OCI-LY3 (cell line): ENCODE data around the gene LDLRAD1.

Experiments
- H2AFZ ChIP-seq: fragments of 200-600, 300-600 bp; shearing (Covaris generic); 2 replicates; pipeline ENCODE4 v1.6.0; 2014; ENCODE audit warnings: antibody characterized with exemption, low read depth, low read length
- H3K27ac ChIP-seq: fragments of 200-600, 300-600 bp; sonication (generic); 2 replicates; pipeline ENCODE4 v1.5.1; 2014; ENCODE audit warnings: mild to moderate bottlenecking, low read length, moderate library complexity, mixed read lengths
- H3K27me3 ChIP-seq: fragments of 200-600, 300-600 bp; sonication (generic); 2 replicates; pipeline ENCODE4 v1.6.1; 2014; ENCODE audit warnings: low read depth, low read length, mixed read lengths
- H3K36me3 ChIP-seq: fragments of 200-600, 300-600 bp; sonication (generic); replicated peaks from 2 replicates; pipeline ENCODE3; 2014; ENCODE audit warnings: low read depth, low read length, mixed read lengths
- H3K4me1 ChIP-seq: fragments of 300-600, 200-600 bp; sonication (generic); 2 replicates; pipeline ENCODE4 v1.6.1; 2014; ENCODE audit warnings: low read length, mixed read lengths
- H3K4me2 ChIP-seq: fragments of 200-600, 300-600 bp; sonication (generic); 2 replicates; pipeline ENCODE4 v1.6.1; 2014; ENCODE audit warnings: low read length, mixed read lengths
- H3K4me3 ChIP-seq: fragments of 300-600, 200-600 bp; sonication (generic); 2 replicates; pipeline ENCODE4 v1.5.1; 2014; ENCODE audit warnings: antibody characterized with exemption, mild to moderate bottlenecking, low read length, moderate library complexity
- H3K79me2 ChIP-seq: fragments of 300-600, 200-600 bp; shearing (Covaris generic); 2 replicates; pipeline ENCODE4 v1.6.1; 2014; ENCODE audit warnings: mild to moderate bottlenecking, low read length, mixed read lengths
- H3K9ac ChIP-seq: fragments of 300-600, 200-600 bp; shearing (Covaris generic); 2 replicates; pipeline ENCODE4 v1.6.0; 2014; ENCODE audit warnings: mild to moderate bottlenecking, low read length, moderate library complexity
- H3K9me3 ChIP-seq: fragments of 200-600, 300-600 bp; shearing (Covaris generic); 2 replicates; pipeline ENCODE4 v1.6.1; 2014; ENCODE audit warnings: low read length, mixed read lengths; ENCODE audit not compliant: insufficient read depth
- H4K20me1 ChIP-seq: fragments of 200-600, 300-600 bp; sonication (generic); 2 replicates; pipeline ENCODE4 v1.6.1; 2016; ENCODE audit warnings: low read length, mixed read lengths; ENCODE audit not compliant: insufficient read depth
- EZH2phosphoT487 ChIP-seq: fragments of 200-600 bp; shearing (Covaris generic); IDR thresholded peaks from 2 replicates; pipeline ENCODE4 v1.6.1; 2018; ENCODE audit warnings: antibody characterized with exemption, mixed run types, low read depth
- TF ChIP-seq, protein P1 (sequence below): fragments of 200-600, 300-600 bp; sonication (generic); IDR thresholded peaks from 2 replicates; pipeline ENCODE4 v1.5.1; 2014; ENCODE audit warnings: antibody characterized with exemption, low read length, low read depth

The LDLRAD1 gene

DNA sequence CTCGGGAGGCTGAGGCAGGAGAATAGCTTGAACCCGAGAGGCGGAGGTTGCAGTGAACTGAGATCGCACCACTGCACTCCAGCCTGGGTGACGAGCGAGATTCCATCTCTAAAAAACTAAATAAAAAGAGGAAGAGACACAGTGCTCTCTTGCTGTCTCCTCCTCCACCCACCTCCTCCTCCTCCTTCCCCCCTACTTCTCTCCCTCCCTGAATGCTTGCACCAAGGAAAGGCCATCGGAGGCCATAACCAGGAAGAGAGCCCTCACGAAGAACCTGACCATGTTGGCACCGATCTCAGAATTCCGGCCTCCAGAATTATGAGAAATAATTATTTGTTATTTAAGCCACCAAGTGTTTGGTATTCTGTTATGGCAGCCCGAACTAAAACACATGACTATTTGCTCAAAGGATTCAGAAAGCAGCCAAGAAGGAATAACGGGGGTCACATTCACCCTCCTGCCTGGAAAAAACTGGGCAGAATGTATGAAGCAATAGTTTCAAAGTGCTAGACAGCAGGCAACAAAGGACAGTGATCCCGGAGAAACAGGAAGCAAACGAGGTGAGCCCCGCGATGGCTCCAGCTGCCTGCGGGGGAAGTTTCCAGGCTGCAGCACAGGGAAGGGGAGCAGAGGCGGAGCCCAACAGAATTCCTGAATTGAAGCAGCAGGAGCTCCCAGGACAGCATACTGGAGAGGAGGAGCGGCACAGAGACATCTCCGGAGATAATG is 35.8 kb downstream of the LDLRAD1 start:
- H3K4me2 ChIP-seq, result no peak overlapping the region
- H3K4me3 ChIP-seq, result no peak overlapping the region
- no peak for TF ChIP-seq EZH2phosphoT487
- TF ChIP-seq, protein P1, sequence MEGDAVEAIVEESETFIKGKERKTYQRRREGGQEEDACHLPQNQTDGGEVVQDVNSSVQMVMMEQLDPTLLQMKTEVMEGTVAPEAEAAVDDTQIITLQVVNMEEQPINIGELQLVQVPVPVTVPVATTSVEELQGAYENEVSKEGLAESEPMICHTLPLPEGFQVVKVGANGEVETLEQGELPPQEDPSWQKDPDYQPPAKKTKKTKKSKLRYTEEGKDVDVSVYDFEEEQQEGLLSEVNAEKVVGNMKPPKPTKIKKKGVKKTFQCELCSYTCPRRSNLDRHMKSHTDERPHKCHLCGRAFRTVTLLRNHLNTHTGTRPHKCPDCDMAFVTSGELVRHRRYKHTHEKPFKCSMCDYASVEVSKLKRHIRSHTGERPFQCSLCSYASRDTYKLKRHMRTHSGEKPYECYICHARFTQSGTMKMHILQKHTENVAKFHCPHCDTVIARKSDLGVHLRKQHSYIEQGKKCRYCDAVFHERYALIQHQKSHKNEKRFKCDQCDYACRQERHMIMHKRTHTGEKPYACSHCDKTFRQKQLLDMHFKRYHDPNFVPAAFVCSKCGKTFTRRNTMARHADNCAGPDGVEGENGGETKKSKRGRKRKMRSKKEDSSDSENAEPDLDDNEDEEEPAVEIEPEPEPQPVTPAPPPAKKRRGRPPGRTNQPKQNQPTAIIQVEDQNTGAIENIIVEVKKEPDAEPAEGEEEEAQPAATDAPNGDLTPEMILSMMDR, result no peak
- H3K79me2 ChIP-seq, result no peaks in the 10 kb centered on the region
- no peaks in the 10 kb centered on the region for H3K36me3 ChIP-seq
- peaks cover 5% of the 10 kb centered on the region; the same call in 1 of the 2 replicates for H3K4me1 ChIP-seq
- H3K27ac ChIP-seq, result no peak overlapping the region
- H3K9me3 ChIP-seq, result no peaks in the 10 kb centered on the region
- H2AFZ ChIP-seq, result no peak overlapping the region
- H3K9ac ChIP-seq, result no peak overlapping the region
- no peaks in the 10 kb centered on the region for H3K27me3 ChIP-seq
- H4K20me1 ChIP-seq, result no peaks in the 10 kb centered on the region

DNA sequence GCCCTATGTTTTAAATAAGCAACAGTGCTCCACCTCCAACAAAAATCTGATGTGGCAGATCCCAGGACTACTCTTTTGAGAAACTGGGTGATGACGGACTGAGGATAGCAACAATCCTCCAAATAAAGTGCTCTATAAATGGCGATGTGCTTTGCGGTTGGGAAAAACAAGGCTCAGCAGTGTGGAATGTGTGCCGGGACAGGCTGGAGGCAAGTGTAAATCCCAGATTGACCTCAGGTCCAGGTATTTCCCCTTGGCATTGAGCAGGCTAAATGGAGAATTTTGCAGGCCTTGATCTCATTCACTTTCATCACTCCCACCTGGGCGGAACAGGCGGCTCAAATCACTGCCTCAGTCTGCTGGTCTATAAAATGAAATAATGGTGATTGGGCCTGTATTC is 36.8 kb downstream of the LDLRAD1 start:
- Histone ChIP-seq H3K27me3 (no peaks in the 10 kb centered on the region), H3K27ac (no peak overlapping the region), H3K4me1 (peaks cover 5% of the 10 kb centered on the region; the same call in 1 of the 2 replicates), H3K4me3 (no peak overlapping the region), H3K79me2 (no peaks in the 10 kb centered on the region), H3K9me3 (no peaks in the 10 kb centered on the region), H2AFZ (no peak overlapping the region), H4K20me1 (no peaks in the 10 kb centered on the region), H3K9ac (no peak overlapping the region), H3K4me2 (no peak overlapping the region), H3K36me3 (no peaks in the 10 kb centered on the region)
- no peak for TF ChIP-seq EZH2phosphoT487

DNA sequence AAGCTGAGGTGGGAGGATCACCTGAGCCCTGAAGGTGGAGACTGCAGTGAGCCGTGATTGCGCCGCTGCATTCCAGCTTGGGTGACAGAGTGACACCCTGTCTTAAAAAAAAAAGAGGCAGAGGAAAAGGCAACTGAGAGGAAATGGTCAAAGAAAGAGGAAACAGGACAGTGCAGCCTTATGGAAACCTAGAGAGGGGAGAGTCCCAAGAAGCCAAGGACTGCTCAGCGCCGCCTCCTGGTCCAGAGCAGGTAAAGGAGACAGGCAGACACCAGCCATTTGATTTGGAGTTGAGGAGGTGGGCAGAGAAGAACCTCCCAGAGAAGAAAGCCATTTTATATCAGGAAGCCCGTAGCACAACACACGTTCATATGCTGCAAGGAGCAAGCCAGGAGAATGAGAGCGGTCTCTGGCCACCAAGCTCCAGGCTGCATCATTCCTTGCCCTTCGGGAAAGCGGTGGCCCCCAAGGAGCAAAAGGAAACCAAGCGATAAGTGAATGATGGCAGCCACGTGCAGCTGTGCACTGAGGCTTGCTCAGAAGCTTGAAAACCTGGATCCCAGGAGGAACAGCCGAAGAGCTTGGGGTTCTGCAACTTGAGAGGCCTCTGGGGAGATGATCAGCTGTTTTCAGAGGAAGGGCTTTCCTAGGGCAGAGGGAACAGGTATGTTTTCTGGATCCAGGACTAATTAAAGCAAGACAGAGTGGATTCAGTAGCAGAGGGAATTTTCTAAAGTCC is 38.1 kb downstream of the LDLRAD1 start:
- peaks cover 5% of the 10 kb centered on the region; the same call in 1 of the 2 replicates for H3K4me1 ChIP-seq
- H3K9me3 ChIP-seq, result no peaks in the 10 kb centered on the region
- H3K79me2 ChIP-seq, result no peaks in the 10 kb centered on the region
- no peak overlapping the region for H2AFZ ChIP-seq
- no peak overlapping the region for H3K4me3 ChIP-seq
- no peak overlapping the region for H3K27ac ChIP-seq
- H3K4me2 ChIP-seq, result no peak overlapping the region
- H3K9ac ChIP-seq, result no peak overlapping the region
- H4K20me1 ChIP-seq, result no peaks in the 10 kb centered on the region
- TF ChIP-seq, protein P1, result peak; percentile 27
- no peak for TF ChIP-seq EZH2phosphoT487
- no peaks in the 10 kb centered on the region for H3K27me3 ChIP-seq
- H3K36me3 ChIP-seq, result no peaks in the 10 kb centered on the region

DNA sequence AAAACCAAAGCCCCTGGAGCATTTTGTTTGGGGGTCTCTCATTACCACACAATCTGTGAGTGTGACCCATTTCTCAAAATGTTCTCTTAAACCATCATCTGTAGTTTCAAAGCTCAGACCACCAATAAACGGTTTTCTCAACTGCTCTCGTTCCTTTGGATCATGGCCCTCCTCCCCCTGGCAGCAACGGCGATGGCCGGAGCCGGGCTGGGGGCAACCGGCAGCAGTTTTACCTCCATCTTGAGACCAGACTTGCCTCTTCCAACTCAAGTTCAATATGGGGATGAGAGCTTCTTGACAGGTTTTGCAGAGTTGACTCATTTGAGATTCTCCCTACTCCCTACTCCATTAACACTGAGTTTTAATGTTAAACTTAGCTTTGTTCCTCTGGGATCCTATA is 42.1 kb downstream of the LDLRAD1 start:
- Histone ChIP-seq H2AFZ (no peak overlapping the region), H4K20me1 (no peaks in the 10 kb centered on the region), H3K27me3 (no peaks in the 10 kb centered on the region), H3K4me1 (peaks cover 5% of the 10 kb centered on the region; the same call in 1 of the 2 replicates), H3K27ac (no peak overlapping the region), H3K79me2 (no peaks in the 10 kb centered on the region), H3K4me3 (no peak overlapping the region), H3K9me3 (no peaks in the 10 kb centered on the region), H3K4me2 (no peak overlapping the region), H3K36me3 (no peaks in the 10 kb centered on the region), H3K9ac (no peak overlapping the region)
- no peak for TF ChIP-seq EZH2phosphoT487
- TF ChIP-seq, protein P1, result no peak
